K562 (cell line): Measurements from ENCODE around the gene TMEM150A. TPM values are rescaled to one million over a fixed set of nuclear protein-coding genes. Genes with fewer than 3 reads are reported as not detected.

Experiments used
- ATAC-seq: fragments of 200-7000 bp; cut with Tn5 transposase; 3 replicates; pipeline ENCODE4 v1.9.1; 2020; ENCODE audit warnings: moderate library complexity
- BruUV-seq: library from RNA; stranded (reverse); fragments of 400-500 nt; replicated peaks from 2 replicates; lab custom pipeline; 2021; lab: Mats Ljungman, UMichigan
- CTCF ChIA-PET: fragments of 300-600 bp; formaldehyde crosslinking; extraction: SDS; loops from one replicate; lab custom pipeline; 2021; ENCODE audit warnings: low intra/inter-chr PET ratio; lab: Yijun Ruan, JAX
- POLR2A ChIA-PET: fragments of 300-600, 350-650 bp; sonication (Branson Sonifier 250); formaldehyde crosslinking; extraction: SDS; loops from one replicate; lab custom pipeline; 2021; ENCODE audit warnings: antibody characterized with exemption, inconsistent platforms; lab: Yijun Ruan, JAX
- DNase-seq, 4 experiments: peaks; one replicate each; pipeline versions ENCODE4 v3.0.0 to v3.0.0-alpha.2; 2011 to 2018; ENCODE audit warnings: low spot score in 3 of 4, mixed read lengths in 3 of 4; ENCODE audit errors: extremely low read depth in 1 of 4
- FAIRE-seq: peaks from 2 replicates; lab custom pipeline; 2011; peaks lifted over from hg19 to GRCh38; lab: Jason Lieb, UNC
- H2AFZ ChIP-seq: 2 replicates; pipeline ENCODE4 v1.6.0; 2011; ENCODE audit warnings: low read depth, low read length, control low read depth, inconsistent platforms
- H3K27ac ChIP-seq: fragments of 200-600 bp; 3 replicates; pipeline ENCODE4 v1.8.0; 2011; ENCODE audit warnings: low read depth, mild to moderate bottlenecking, control low read depth, inconsistent platforms, low read length, moderate library complexity, mixed read lengths; ENCODE audit errors: extremely low read depth
- H3K27me3 ChIP-seq, 2 experiments: fragments of 300-600 bp in 1 of 2; 2 replicates in 1 of 2; 3 replicates in 1 of 2; pipeline versions ENCODE4 v1.6.0 to v1.8.0; 2011; ENCODE audit warnings: inconsistent platforms in 2 of 2, low read length in 2 of 2, mild to moderate bottlenecking in 1 of 2, mixed read lengths in 1 of 2, moderate library complexity in 1 of 2; ENCODE audit not compliant: control insufficient read depth in 2 of 2, insufficient read depth in 2 of 2
- H3K36me3 ChIP-seq: fragments of 300-600 bp; 3 replicates; pipeline ENCODE4 v1.8.0; 2011; ENCODE audit warnings: mild to moderate bottlenecking, low read length, inconsistent platforms; ENCODE audit not compliant: control insufficient read depth, insufficient read depth
- H3K4me1 ChIP-seq, 2 experiments: fragments of 200-600 bp in 1 of 2; replicated peaks in 1 of 2; 2 replicates in 1 of 2; 3 replicates in 1 of 2; pipeline versions ENCODE4 v1.5.1 to v1.8.0; 2011; ENCODE audit warnings: inconsistent platforms in 2 of 2, low read length in 2 of 2, mild to moderate bottlenecking in 1 of 2, mixed read lengths in 1 of 2, moderate library complexity in 1 of 2; ENCODE audit not compliant: control insufficient read depth in 2 of 2, insufficient read depth in 2 of 2
- H3K4me2 ChIP-seq: 2 replicates; pipeline ENCODE4 v1.6.1; 2011; ENCODE audit warnings: low read length, control low read depth, inconsistent platforms, mixed read lengths; ENCODE audit not compliant: insufficient read depth
- H3K4me3 ChIP-seq: fragments of 200-600 bp; sonication (generic), shearing (Covaris generic); 2 replicates; pipeline ENCODE4 v1.5.1; 2016; ENCODE audit warnings: control low read depth, inconsistent platforms
- H3K79me2 ChIP-seq: fragments of 200-600 bp; 3 replicates; pipeline ENCODE4 v1.8.0; 2011; ENCODE audit warnings: low read length, inconsistent platforms; ENCODE audit not compliant: control insufficient read depth, insufficient read depth
- H3K9ac ChIP-seq, 2 experiments: 2 replicates each; pipeline versions ENCODE4 v1.6.0 to v1.6.1; 2011; ENCODE audit warnings: low read depth in 2 of 2, low read length in 2 of 2, control low read depth in 1 of 2, inconsistent platforms in 1 of 2, mild to moderate bottlenecking in 1 of 2, mixed read lengths in 1 of 2; ENCODE audit not compliant: insufficient read depth in 1 of 2
- H3K9me1 ChIP-seq: one replicate; pipeline ENCODE4 v1.6.0; 2011; ENCODE audit warnings: inconsistent platforms, mild to moderate bottlenecking, low read length, moderate library complexity; ENCODE audit not compliant: control insufficient read depth, insufficient read depth
- H3K9me3 ChIP-seq: replicated peaks from 2 replicates; pipeline ENCODE4 v1.5.1; 2011; ENCODE audit warnings: low read depth, low read length, inconsistent platforms; ENCODE audit not compliant: control insufficient read depth, insufficient read depth
- H4K20me1 ChIP-seq: replicated peaks from 2 replicates; pipeline ENCODE4 v1.6.1; 2011; ENCODE audit warnings: low read length, inconsistent platforms, mixed read lengths; ENCODE audit not compliant: control insufficient read depth, insufficient read depth
- PML ChIP-seq: IDR thresholded peaks from 2 replicates; pipeline ENCODE4 v1.6.1; 2012; ENCODE audit warnings: low read length, inconsistent platforms
- PURB ChIP-seq: sonication (generic); formaldehyde crosslinking; IDR thresholded peaks from 2 replicates; pipeline ENCODE4 v1.9.0; 2021; ENCODE audit warnings: low read depth, mild to moderate bottlenecking, missing genetic modification reagents
- ZNF174 ChIP-seq: fragments of 250-450 bp; sonication (Bioruptor Pico); IDR thresholded peaks from 2 replicates; pipeline ENCODE4 v1.4.0; 2020; ENCODE audit warnings: mild to moderate bottlenecking
- ZNF77 ChIP-seq: fragments of 250-450 bp; sonication (Bioruptor Pico); IDR thresholded peaks from 2 replicates; pipeline ENCODE4 v1.5.0; 2020
- WGBS: fragments of 100-300 bp; shearing (Covaris generic); methylation state at CpG from one replicate; pipeline ENCODE4 v1.1.6; 2016; ENCODE audit warnings: low coverage, mixed read lengths; ENCODE audit not compliant: insufficient coverage; ENCODE audit errors: missing lambda C conversion rate; 5-methylcytosine and 5-hydroxymethylcytosine counted together
- in situ Hi-C: fragments of 300-500 bp; cut with MboI; formaldehyde crosslinking; loops from 4 replicates; pipeline ENCODE4 v1.15.0; 2018; ENCODE audit warnings: inconsistent platforms, mixed read lengths
- intact Hi-C: fragments of 100-400 bp; cut with micrococcal nuclease; formaldehyde crosslinking; loops from 2 replicates; pipeline ENCODE4 v1.14.2; 2022
- polyA plus RNA-seq, 8 experiments: library from polyadenylated mRNA; depleted of rRNA in 4 of 8; stranded (reverse) in 5 of 8; unstranded in 3 of 8; fragments of >200 nt; fragmentation: Nextera tagmentation in 2 of 8; fragmentation: Illumina TruSeq in 1 of 8; extraction: Ambion mirVana in 2 of 8; extraction: Trizol in 1 of 8; gene quantifications; 2 replicates each; pipeline versions ENCODE4 v1.2.1 to v1.2.3, GENCODE V29; 2011 to 2014; ENCODE audit warnings: inconsistent platforms in 1 of 8, missing spikeins in 1 of 8
- total RNA-seq, 7 experiments: library from RNA; depleted of rRNA in 6 of 7; stranded (reverse); fragments of >200 nt in 6 of 7; fragmentation: Illumina TruSeq in 2 of 7; extraction: Trizol in 2 of 7; gene quantifications; 2 replicates each; pipeline versions ENCODE4 v1.2.1 to v1.2.3, GENCODE V29; 2011 to 2021; ENCODE audit warnings: low replicate concordance in 1 of 7
- TF ChIP-seq, protein P1 (sequence below), 2 experiments: fragments of 150-350 bp in 1 of 2; IDR thresholded peaks; 2 replicates each; pipeline ENCODE4 v1.6.1; 2012 to 2016; ENCODE audit warnings: low read depth in 2 of 2, low read length in 2 of 2, mild to moderate bottlenecking in 1 of 2, moderate library complexity in 1 of 2

Gene TMEM150A
- total and polyA plus RNA-seq, 9 of the 15 experiments (the other 6 are each of a cell fraction or from before 2014, with no cell fraction given), result 3.9 to 17.1 (median 8.4) TPM

GRCh38 chr2:85647823-85648526, 45.5 kb upstream of the TMEM150A start:
- H3K4me3 ChIP-seq, result no peak overlapping the region
- no TSS peak for BruUV-seq
- H3K4me2 ChIP-seq, result no peak overlapping the region
- no peaks in the 10 kb centered on the region for H3K9me3 ChIP-seq
- 93% methylated on average over 10 of the region's 10 CpGs for WGBS
- no peak overlapping the region for H2AFZ ChIP-seq
- DNase-seq, result no peak
- in situ Hi-C loops (no loop called here), intact Hi-C loops (no loop called here)
- H4K20me1 ChIP-seq, result 0 out of 2 replicates have a peak, but pooled peaks cover 3% of the 10 kb centered on the region
- TF ChIP-seq PURB (CRISPR knock-in tag) (no peak), PML (0 out of 2 replicates have a peak, but pooled peaks have one; percentile 0), ZNF77 (CRISPR knock-in tag) (no peak)
- TF ChIP-seq, all 486 proteins: peak for 1
- FAIRE-seq (no peak), ATAC-seq (no peak)
- no peak overlapping the region; a peak in 1 of 4 replicates for H3K9ac ChIP-seq
- ChIA-PET POLR2A (interaction anchor here (0.7 to 2.8 kb wide), 4 partner anchors 10 to 109 kb away, joined by 3 to 17 read pairs (median 3); partner anchors contain the start of gene MAT2A), CTCF (interaction anchor here (0.7 kb wide), 1 partner anchor 524 kb away, joined by 9 read pairs; no protein-coding TSS in a partner anchor)
- no peaks in the 10 kb centered on the region for H3K9me1 ChIP-seq
- no peak overlapping the region for H3K27ac ChIP-seq
- H3K36me3 ChIP-seq, result peaks cover 95% of the 10 kb centered on the region
- H3K27me3 ChIP-seq, result no peaks in the 10 kb centered on the region
- no peaks in the 10 kb centered on the region for H3K79me2 ChIP-seq
- H3K4me1 ChIP-seq, result no peaks in the 10 kb centered on the region

DNA sequence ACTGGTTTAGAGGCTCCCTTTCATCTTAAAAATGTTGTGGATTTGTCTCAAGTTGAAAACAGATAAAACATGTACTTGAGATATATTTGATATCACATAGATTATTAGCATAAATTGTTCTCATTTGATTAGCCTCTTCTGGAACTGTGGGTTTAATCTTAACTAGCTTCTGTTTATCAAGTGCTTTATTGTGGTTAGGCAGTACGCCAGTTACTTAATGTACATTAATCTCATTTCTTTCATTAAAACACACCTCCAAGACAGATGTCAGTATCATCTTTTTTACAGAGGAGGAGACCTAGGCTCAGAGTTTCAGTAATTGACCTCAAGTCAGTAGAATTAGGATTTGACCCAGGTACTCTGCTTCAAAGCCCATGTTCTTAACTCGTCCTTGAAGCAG, 43.7 kb upstream of the TMEM150A start:
- Histone ChIP-seq H3K36me3 (peaks cover 97% of the 10 kb centered on the region), H3K27me3 (no peaks in the 10 kb centered on the region), H3K4me2 (no peak overlapping the region), H3K4me3 (no peak overlapping the region), H3K27ac (no peak overlapping the region), H4K20me1 (0 out of 2 replicates have a peak, but pooled peaks cover 3% of the 10 kb centered on the region), H3K9me1 (peaks cover 3% of the 10 kb centered on the region), H3K79me2 (no peaks in the 10 kb centered on the region; the same call in 2 of the 3 replicates), H3K4me1 (no peaks in the 10 kb centered on the region), H2AFZ (no peak overlapping the region), H3K9me3 (no peaks in the 10 kb centered on the region), H3K9ac (no peak overlapping the region)
- WGBS, result 96% methylated on average over 2 of the region's 2 CpGs
- intact Hi-C loops, result no loop called here
- FAIRE-seq, result no peak
- ChIA-PET POLR2A (interaction anchor here (1.6 kb wide), 1 partner anchor 9 kb away, joined by 6 read pairs; no protein-coding TSS in a partner anchor), CTCF (interaction anchor here (0.6 kb wide), 1 partner anchor 11 kb away, joined by 3 read pairs; no protein-coding TSS in a partner anchor)
- in situ Hi-C loops, result no loop called here
- ATAC-seq, result no peak
- no peak for TF ChIP-seq ZNF174 (CRISPR knock-in tag)
- TF ChIP-seq, protein P1, sequence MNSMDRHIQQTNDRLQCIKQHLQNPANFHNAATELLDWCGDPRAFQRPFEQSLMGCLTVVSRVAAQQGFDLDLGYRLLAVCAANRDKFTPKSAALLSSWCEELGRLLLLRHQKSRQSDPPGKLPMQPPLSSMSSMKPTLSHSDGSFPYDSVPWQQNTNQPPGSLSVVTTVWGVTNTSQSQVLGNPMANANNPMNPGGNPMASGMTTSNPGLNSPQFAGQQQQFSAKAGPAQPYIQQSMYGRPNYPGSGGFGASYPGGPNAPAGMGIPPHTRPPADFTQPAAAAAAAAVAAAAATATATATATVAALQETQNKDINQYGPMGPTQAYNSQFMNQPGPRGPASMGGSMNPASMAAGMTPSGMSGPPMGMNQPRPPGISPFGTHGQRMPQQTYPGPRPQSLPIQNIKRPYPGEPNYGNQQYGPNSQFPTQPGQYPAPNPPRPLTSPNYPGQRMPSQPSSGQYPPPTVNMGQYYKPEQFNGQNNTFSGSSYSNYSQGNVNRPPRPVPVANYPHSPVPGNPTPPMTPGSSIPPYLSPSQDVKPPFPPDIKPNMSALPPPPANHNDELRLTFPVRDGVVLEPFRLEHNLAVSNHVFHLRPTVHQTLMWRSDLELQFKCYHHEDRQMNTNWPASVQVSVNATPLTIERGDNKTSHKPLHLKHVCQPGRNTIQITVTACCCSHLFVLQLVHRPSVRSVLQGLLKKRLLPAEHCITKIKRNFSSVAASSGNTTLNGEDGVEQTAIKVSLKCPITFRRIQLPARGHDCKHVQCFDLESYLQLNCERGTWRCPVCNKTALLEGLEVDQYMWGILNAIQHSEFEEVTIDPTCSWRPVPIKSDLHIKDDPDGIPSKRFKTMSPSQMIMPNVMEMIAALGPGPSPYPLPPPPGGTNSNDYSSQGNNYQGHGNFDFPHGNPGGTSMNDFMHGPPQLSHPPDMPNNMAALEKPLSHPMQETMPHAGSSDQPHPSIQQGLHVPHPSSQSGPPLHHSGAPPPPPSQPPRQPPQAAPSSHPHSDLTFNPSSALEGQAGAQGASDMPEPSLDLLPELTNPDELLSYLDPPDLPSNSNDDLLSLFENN (IDR thresholded peaks at IDR 0.05; ENCODE audit: low read depth in 2 of 2, low read length in 2 of 2), result no peak
- no TSS peak for BruUV-seq
- no peak for DNase-seq
